Progenitor cell of endocrine pancreas (in vitro differentiated cells): ENCODE measurements around the gene WDFY4. TPM values are rescaled to one million over a fixed set of nuclear protein-coding genes. Genes with fewer than 3 reads are reported as not detected.

ENCODE experiments used
- DNase-seq: peaks from one replicate; pipeline ENCODE4 v3.0.0; 2021; ENCODE audit warnings: low spot score; ENCODE audit not compliant: unreplicated experiment
- H3K27ac Mint-ChIP-seq: 2 replicates; pipeline ENCODE4 v1.8.0; 2021; ENCODE audit warnings: mild to moderate bottlenecking, moderate library complexity, mixed read lengths
- H3K27me3 Mint-ChIP-seq: 2 replicates; pipeline ENCODE4 v1.8.0; 2021; ENCODE audit warnings: mixed read lengths
- H3K36me3 Mint-ChIP-seq: 2 replicates; pipeline ENCODE4 v1.8.0; 2022; ENCODE audit warnings: mixed read lengths; ENCODE audit not compliant: insufficient read depth
- H3K4me1 Mint-ChIP-seq: 2 replicates; pipeline ENCODE4 v1.8.0; 2021; ENCODE audit warnings: low read depth, mixed read lengths
- H3K4me3 Mint-ChIP-seq: 2 replicates; pipeline ENCODE4 v1.8.0; 2021; ENCODE audit warnings: low read depth, mild to moderate bottlenecking, moderate library complexity, mixed read lengths
- H3K9me3 Mint-ChIP-seq: 2 replicates; pipeline ENCODE4 v1.8.0; 2021; ENCODE audit warnings: low read depth, mixed read lengths
- CTCF ChIP-seq: fragments of 200-600 bp; sonication (generic); IDR thresholded peaks from one replicate; pipeline ENCODE4 v1.5.0; 2021; ENCODE audit warnings: antibody characterized with exemption, mild to moderate bottlenecking; ENCODE audit not compliant: unreplicated experiment
- total RNA-seq: library from RNA; stranded (reverse); gene quantifications from 2 replicates; pipeline ENCODE4 v1.2.1, GENCODE V29; 2021

Gene WDFY4
- total RNA-seq, 1 donor from 2014 or later, result 0.07 TPM

- no peaks in the 10 kb centered on the region for H3K9me3 Mint-ChIP-seq
- H3K36me3 Mint-ChIP-seq, result no peaks in the 10 kb centered on the region
- no peak overlapping the region for H3K27ac Mint-ChIP-seq
- no peaks in the 10 kb centered on the region for H3K27me3 Mint-ChIP-seq
- TF ChIP-seq CTCF, result no peak
- H3K4me3 Mint-ChIP-seq, result no peak overlapping the region
- DNase-seq, result no peak
- no peaks in the 10 kb centered on the region for H3K4me1 Mint-ChIP-seq
Measured at GRCh38 chr10:48797830-48798229, 113.2 kb downstream of the WDFY4 start.

GRCh38 chr10:48798481-48799254 is 114.0 kb downstream of the WDFY4 start:
- DNase-seq, result no peak
- H3K4me3 Mint-ChIP-seq, result no peak overlapping the region
- no peaks in the 10 kb centered on the region for H3K36me3 Mint-ChIP-seq
- H3K9me3 Mint-ChIP-seq, result no peaks in the 10 kb centered on the region
- TF ChIP-seq CTCF, result no peak
- H3K4me1 Mint-ChIP-seq, result no peaks in the 10 kb centered on the region
- H3K27ac Mint-ChIP-seq, result no peak overlapping the region
- H3K27me3 Mint-ChIP-seq, result no peaks in the 10 kb centered on the region

- no peak for TF ChIP-seq CTCF
- Mint-ChIP-seq H3K27me3 (no peaks in the 10 kb centered on the region), H3K4me1 (peaks cover 8% of the 10 kb centered on the region), H3K9me3 (no peaks in the 10 kb centered on the region), H3K4me3 (no peak overlapping the region), H3K27ac (no peak overlapping the region), H3K36me3 (no peaks in the 10 kb centered on the region)
- no peak for DNase-seq
Measured at GRCh38 chr10:48799341-48800006, 114.8 kb downstream of the WDFY4 start.

- H3K27me3 Mint-ChIP-seq, result no peaks in the 10 kb centered on the region
- no peak overlapping the region for H3K4me3 Mint-ChIP-seq
- DNase-seq, result no peak
- H3K9me3 Mint-ChIP-seq, result no peaks in the 10 kb centered on the region
- no peaks in the 10 kb centered on the region for H3K36me3 Mint-ChIP-seq
- peaks cover 15% of the 10 kb centered on the region for H3K4me1 Mint-ChIP-seq
- H3K27ac Mint-ChIP-seq, result no peak overlapping the region
- no peak for TF ChIP-seq CTCF
Measured at GRCh38 chr10:48800007-48800675, 115.5 kb downstream of the WDFY4 start.

- Mint-ChIP-seq H3K36me3 (no peaks in the 10 kb centered on the region), H3K4me3 (no peak overlapping the region), H3K9me3 (no peaks in the 10 kb centered on the region), H3K27ac (no peak overlapping the region), H3K4me1 (peaks cover 21% of the 10 kb centered on the region), H3K27me3 (no peaks in the 10 kb centered on the region)
- no peak for DNase-seq
- no peak for TF ChIP-seq CTCF
Measured at GRCh38 chr10:48801001-48801421, 116.3 kb downstream of the WDFY4 start.
